GM19397 (cell line): Measurements from ENCODE around the gene ERICH6B.

Source experiments
- ATAC-seq: cut with Tn5 transposase; IDR thresholded peaks from one replicate; pipeline ENCODE4 v1.9.1; 2021; ENCODE audit warnings: mild to moderate bottlenecking, moderate library complexity; ENCODE audit not compliant: unreplicated experiment

Gene ERICH6B

DNA sequence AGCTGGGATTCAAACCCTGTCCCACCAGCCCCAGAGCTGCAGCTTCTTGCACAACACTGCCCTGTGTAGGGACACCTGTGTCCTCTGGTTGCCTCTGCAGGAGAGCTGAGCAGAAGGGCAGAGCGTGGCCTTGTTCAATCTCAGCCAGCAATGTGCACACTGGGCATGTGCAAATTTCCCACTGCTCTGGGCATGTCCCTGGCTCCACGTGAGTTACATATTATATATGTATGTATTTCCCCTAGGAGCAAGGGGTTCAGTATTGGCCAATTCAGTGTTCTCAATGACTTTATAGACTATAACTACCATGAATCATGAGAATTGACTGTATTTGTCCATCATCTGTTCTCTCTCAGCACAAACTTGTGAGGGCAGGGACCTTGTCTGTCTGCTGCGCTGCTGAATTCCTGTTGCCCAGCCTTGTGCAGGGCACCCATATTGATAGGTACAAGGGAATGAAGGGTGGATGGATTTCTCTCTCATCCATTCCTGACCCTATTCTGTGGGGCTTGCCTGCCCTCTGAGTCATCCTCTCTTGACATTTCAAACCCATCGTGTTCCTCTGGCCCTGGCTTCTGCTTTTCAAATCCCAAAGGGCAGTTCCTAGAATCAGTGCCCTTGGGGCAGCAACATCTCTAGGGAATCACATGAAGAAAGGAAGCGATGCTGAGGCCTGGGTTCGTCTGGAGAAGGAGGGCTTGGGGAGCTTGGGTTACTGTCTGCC, 69.7 kb downstream of the ERICH6B start:
- ATAC-seq, result no peak

DNA sequence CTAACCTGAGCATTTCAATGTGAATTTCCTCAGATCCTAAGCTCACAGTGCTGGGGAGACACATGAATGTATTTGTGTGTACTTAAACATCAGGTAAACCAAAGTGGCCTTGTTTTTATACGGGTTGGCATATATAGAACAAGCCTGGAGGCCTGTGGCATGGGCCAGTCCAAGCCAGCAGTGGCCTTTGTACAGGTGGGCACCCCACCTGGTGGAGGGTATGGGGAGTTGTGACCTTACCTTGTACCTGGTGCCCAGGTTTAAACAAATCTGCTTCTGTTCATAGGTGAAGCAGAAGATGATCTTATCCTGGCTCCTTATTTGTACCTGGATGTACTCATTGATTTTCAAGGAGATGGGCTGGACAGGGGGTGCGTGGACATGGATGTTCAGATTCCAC, 71.0 kb downstream of the ERICH6B start:
- no peak for ATAC-seq

DNA sequence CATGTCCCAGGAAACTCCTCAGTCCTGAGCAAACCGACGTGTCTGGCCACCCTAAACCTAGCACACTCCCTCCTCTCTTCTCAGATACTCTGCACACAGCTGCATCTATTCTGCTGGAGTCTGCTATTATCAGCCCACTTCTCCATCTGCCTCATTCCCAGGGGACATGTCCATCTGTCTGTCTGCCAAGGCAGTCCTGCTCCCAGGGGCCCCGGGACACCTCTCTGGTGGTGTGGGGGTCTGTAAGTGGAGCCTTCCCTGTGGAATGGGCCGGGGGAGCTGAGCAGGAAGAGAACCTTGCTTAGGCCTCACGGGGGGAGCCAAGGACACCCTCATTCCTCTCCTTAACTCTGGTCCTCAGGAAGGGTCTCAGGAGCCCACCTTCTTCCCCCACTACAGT, 72.7 kb downstream of the ERICH6B start:
- ATAC-seq, result no peak

DNA sequence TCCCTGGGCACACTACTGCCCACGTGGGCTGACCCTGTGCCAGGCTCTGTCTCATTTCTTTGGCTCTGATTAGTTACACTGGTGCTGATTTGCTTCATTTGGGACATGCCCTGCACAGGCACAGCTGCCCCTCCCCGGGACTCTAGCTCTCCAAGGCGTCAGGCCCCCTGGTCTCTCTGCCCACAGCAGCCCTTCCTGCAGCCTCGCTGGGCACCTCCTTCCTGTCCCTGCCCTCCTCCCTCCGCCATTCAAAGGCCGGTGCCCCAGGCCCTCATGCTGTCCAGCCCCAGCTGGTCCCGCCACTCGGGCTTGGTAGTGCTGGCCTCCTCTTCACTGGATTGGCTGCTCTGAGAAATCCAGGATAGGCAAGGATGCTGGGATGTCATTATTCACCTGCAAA, 73.1 kb downstream of the ERICH6B start:
- no peak for ATAC-seq

DNA sequence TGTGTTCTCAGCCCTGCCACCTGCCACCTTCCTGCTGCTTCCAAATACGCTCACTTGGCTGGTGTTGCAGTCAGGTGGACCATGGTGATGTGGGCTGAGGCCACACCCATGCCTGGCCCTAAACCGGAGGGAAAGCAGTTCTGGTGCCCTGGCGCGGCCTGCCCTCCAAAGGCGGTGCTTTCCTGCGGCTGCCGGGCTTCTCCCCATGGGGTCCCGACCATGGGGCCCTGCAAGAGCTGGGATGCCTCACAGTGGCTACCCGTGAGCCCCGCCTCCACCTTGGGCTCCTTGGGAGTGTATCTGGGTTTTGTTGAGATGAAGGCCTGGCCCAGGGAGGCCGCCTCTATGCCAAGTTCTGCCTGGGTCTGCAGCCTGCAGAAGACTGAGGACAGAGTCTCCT, 73.7 kb downstream of the ERICH6B start:
- no peak for ATAC-seq

DNA sequence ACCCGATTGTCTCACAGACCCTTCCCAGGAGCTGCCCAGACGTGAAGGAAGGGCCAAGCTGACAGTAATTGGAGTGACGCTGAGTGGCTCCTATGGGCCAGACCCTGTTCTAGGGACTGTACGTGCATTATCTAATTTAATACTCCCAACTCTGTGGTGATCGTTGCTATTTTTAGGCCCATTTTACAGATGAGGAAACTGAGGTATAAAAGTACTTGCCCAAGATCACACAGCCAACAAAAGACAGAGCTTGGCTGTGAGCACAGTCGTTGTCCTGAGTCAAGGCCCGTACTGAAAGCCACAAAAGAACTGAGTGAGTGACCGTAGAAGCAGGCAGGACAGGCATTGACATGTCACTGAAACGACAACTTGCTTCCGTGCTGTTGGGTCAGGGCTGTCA, 74.7 kb downstream of the ERICH6B start:
- no peak for ATAC-seq

DNA sequence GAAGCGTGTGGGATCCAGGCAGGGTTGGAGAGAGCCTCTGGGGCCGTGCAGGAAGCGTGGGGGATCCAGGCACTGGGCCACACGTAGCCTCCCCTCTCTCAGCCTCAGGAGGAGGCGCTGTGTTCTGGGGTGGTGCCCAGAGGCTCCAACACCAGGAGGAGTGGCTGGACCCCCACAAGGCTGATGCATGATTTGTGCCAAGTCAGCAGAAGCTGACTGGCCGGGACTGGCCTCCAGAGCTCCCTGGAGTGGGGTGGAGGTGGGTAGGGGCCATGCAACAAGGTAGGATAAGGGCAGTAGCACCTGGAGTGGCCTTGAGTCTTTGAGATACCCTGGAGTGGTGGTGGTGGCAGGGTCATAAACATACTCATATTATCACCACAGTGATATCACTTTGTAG, 75.3 kb downstream of the ERICH6B start:
- ATAC-seq, result no peak

DNA sequence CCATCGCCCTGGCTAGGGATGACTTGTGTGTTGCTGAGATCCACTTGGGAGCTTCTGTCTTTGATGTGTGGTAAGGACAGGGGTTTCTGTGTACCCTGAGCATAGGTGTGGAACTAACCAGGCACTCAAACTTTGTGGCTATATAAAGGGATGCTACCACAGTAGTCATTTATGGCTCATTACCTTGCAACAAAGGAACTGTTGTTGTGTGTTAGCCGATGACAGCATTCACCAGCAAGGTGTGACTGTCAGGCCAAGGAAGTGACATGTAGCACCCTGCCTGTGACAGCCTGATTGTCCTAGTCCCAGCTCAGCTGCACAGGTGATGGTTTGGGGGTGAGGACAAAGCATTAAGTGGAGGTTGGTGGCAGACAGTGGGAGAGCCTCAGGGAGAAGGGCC, 77.2 kb downstream of the ERICH6B start:
- peak; percentile 70 for ATAC-seq

DNA sequence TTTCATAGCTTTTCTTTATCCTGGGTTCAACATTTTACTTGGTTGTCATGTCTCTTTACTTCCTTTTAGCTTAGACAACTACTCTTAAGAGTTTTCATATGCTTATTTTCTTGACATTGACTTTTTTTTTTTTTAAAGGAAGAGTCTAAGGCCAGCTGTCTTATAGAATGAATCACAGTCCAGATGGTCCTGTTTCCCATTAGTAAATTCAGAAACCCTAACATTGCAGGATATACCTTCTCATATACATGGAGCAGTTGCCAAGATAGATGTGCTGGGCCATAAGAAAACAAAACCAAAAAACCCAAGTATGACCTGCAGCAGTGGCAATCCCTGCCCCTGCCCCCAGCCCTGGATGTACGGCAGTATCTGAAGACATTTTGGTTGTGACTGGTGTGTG, 78.0 kb downstream of the ERICH6B start:
- ATAC-seq, result no peak

DNA sequence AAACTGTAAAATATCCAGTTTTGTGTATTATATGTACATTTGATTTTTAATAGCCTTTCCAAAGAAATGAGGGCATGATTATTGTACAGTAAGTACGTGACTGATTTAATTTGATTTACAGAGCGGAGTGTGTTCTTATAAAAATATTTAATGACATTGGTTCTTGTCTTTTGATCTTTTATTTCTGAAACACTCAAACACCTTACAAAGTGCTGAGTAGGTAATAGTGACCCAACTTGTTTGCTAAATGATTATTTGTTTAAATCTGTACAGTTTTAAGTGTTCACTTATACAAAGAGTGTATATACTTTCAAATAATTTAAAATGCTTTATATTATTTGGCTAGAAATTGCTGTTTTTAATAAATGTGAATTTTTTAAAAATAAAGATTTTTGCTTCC, 79.3 kb downstream of the ERICH6B start:
- ATAC-seq, result no peak

DNA sequence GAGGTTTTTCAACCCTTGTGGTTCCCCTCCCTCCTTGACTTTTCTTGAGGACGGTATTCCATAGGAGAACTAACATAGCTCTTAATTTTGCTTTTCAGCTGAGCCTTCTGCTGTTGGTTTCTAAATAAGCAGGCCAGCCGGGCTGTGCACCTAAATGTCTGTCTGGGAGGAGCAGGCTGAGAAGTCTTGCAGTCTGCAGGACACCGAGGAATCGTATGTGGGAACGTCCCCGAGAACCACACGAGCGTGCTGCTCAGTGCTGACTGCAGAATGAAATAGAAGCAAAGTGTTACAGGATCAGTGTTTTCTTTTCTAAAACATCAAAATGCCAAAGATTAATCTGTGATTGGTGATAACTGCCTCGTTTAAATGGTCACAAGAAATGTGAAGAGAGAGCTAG, 80.9 kb downstream of the ERICH6B start:
- no peak for ATAC-seq

DNA sequence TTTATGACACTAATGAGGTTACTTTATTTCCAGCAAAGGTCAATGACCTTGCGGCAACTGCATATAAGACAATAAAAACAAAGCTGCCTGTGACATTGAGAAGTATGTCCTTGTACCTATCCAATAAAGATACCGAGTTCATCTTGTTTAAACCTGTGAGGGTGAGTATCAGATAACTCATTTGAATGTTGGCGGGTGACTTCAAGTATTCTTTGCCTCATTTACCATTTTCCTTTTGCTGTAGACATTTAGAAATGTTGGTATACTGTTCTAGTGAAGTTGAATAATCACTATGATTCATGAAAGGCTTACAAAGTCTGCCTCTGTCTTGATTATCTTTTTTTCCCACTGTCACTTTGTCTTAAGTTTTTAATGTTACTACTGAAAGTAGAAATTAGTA, 85.8 kb downstream of the ERICH6B start:
- ATAC-seq, result no peak

DNA sequence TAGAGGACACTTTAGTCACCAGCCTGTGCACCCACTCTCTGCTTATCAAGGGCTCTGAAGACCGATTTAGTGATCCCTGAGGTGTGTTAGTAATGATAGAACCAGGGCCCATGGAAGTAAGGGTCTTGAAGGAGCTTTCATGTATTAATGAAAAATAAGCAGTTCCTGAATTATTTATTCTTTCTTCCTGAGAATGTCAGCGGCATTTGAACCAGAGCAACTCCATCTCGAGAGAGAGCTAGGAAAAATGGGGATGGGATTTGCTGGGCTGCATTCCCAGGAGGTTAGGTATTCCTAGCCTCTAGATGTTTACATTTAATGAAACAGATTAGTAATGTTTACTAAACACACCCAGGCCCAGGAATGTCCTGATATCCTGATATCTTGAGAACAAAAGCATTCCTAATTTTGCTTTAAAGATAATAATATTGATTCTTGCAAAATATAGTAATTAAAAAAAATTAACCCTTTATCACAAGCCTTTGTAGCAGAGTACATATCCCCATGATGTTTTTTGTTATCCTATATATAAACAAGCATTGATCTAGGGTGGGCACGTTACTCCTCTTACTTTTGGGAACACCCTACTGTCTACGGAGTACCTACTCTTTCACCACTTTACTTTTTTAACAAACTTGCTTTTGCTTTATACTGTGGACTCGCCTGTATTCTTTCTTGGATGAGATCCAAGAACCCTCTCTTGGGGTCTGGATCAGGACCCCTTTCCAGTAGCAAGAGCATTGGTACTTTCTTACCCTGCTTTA, 87.7 kb downstream of the ERICH6B start:
- ATAC-seq, result no peak

DNA sequence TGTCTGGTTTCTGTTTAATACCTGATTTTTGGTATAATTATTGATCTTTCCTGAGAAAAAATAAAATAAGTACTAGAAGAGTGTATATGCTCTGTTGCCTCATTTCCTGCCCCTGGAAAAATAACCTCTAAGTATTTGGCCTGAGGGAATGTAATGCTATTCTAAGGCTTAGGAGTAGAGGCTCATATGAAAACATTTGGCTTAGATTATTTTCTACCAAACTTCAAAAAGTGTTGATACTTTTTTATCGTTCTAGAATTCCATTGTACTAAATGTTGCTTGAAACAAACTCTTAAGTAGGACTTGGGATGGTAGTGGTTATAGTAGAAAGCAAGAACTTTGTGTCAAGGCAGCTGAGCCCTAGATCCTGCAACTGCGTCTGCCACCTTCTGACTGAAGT, 93.0 kb downstream of the ERICH6B start:
- ATAC-seq, result no peak

DNA sequence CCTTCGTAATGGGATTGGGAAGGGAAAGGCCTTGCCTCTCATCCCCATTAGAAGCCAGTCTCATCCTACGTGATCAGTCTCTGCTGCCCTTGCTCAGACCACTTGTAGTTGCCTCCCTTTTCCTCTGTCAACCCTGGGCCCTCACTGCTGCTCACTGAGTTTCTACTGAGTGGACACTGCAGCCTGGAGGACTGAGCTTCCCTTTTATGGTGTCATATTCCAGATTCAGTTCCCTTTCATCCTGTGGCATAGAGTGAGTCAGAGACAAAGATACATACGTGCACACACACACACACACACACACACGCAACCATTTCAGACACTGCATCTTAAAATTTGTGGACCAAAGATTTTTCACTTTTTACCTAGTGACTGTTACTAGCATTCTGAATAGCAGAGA, 94.2 kb downstream of the ERICH6B start:
- no peak for ATAC-seq

DNA sequence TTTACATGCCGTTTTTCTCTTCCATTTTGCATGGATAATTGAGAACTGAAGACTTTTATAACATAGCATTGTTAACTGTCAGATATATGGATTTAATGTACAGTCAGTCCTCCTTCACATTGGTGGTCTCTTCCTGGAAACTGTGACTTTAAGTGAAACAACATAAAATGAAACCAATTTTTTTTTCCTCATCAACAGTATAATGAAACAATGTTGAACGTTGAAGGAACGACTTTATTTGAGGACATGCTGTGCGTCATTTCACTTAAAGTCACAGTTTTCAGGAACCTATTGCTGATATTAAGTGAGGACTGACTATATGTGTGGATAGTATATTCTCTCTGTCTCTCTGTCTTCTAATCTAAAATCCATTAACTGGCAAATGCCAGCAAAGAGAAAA, 96.0 kb downstream of the ERICH6B start:
- ATAC-seq, result no peak

DNA sequence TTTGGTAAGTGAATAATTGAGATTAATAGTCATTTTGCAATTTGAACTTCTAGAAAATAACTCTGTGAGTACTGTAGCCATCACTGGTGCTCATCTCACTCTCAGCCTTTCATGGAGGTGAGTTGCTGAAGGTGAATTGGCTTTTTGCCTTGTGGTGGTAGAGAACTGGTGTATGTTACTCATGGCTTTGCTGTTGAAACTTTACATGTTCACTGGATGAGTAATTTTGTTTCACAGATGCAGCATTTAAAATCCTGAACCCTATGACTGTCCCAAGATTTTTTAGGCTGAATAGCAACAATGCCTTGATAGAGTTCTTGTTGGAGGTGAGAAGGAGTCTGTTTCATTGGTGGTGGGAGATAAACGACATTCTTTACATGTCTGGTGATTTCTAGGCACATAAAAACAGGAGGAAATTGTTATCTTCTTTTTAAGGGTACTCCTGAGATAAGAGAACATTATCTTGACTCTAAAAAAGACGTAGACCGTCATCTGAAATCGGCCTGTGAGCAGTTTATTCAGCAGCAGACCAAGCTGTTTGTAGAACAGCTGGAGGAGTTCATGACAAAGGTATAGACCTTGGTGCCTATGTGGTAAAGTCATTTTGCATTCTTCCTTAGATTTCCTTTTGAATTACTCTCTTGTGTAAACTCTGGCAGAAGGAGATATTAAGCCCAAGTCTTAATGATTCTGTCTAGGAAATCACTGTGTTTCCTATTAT, 96.9 kb downstream of the ERICH6B start:
- no peak for ATAC-seq

DNA sequence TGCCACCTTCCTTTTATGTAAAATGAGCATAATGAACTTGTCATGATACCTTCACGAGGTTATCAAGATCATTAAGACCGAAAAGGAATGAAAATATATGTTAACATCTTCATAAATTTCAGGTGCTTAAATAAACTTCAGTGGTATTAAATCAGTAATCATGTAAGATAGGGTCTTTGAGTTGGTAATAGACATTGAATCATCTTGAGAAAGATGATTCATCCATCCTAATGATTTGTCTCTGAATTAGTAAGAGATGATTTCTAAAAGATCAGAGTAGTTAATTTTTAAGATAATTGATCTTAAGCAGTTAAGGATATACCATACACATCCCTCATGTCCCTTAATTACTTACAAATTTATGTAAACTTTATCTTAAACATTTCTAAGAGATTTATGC, 98.8 kb downstream of the ERICH6B start:
- no peak for ATAC-seq

DNA sequence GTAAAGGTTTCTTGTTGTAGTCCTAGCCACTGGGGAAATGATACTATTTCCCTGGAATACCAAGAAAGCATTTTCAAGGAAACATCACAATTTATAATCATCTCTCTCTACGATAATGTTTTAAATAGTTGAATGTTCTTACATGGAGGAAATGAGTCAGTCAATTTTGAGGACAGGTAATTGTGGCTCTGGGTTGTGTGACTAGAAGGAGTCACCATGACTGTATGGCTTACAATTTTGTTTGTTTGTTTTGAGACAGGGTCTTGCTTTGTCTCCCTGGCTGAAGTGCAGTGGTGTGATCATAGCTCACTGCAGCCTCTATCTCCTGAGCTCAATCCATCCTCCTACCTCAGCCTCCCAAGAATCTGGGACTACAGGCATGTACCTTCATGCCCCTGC, 103.4 kb downstream of the ERICH6B start:
- no peak for ATAC-seq

DNA sequence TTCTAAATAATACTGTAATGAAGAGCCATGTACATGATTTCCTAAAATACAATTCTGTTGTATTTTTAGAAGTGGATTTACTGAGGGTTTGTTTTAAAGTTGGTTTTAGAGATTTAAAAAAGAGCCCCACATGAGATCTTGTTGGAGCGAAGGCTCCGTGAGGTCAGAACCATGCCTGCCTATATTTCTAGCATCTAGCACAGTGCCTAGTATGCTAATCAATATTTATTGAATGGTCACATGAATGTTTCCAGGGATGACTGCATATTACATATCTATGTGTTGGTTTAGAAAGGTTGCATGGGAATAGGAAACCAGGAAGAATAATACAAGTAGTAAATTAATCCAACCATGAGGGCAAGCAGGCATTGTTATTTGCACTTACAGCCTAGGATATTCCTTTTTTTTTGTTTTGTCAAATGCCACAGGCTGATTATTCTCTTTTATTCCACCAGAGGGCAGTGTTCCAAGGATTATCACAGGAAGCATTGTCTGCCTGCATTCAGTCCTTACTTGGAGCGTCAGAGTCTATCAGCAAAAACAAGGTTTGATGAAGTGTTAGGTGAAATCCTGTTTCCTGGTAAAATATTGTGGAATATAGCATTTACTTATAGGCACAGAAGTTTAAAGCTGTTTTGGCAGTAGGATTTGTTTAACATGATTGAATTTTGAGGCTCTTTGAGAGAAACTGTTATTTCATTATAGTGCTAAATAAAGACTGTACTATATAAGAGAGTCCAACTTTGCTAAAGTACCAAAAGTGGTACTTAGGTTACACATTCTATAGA, 104.0 kb downstream of the ERICH6B start:
- no peak for ATAC-seq

DNA sequence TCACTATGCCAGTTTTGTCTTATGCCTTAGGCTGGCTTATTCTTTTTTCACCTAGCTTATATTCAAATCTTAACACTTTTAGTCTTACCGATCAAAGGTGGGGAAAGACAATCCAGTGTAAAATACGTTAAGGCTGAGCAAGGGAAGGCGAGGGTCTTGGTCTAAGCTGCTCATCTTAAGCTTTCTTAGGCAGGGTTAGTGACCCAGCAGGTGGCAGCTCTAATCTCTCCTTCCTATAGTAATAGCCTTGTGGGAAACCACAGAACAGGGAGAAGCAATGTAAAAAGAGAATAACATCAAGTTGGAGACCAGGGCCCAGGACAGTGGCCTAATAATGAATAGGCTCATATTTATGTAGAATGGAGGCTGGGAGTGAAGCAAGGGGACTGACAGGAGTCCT, 104.9 kb downstream of the ERICH6B start:
- ATAC-seq, result no peak
